Vagina (tissue), 2 donors: Measurements from ENCODE around the gene CHRDL2.

Experiments
- CTCF ChIP-seq, 3 experiments: fragments of 450-650 bp in 2 of 3; fragments of 200-600 bp in 1 of 3; sonication (generic) in 1 of 3; IDR thresholded peaks; one replicate each; pipeline ENCODE4 v1.5.1; 2017 to 2019; ENCODE audit warnings: antibody characterized with exemption in 3 of 3, mild to moderate bottlenecking in 2 of 3, moderate library complexity in 2 of 3
- POLR2A ChIP-seq, 2 donors: fragments of 450-650 bp; IDR thresholded peaks; one replicate each; pipeline ENCODE4 v1.6.1; 2017; ENCODE audit warnings: antibody characterized with exemption in 2 of 2, mild to moderate bottlenecking in 2 of 2, moderate library complexity in 2 of 2

- TF ChIP-seq CTCF (IDR thresholded peaks at IDR 0.05) (no peak), POLR2A (IDR thresholded peaks at IDR 0.05) (no peak)
Measured at GRCh38 chr11:74672956-74673692, 58.1 kb downstream of the CHRDL2 start.
